Cardiac fibroblast (primary cell): ENCODE data around the gene NOL7.

Experiments
- DNase-seq, 2 donors: peaks; one replicate each; pipeline versions ENCODE4 v3.0.0 to v3.0.0-alpha.2; 2010; ENCODE audit warnings: low read depth in 2 of 2
- H3K4me3 ChIP-seq, 2 donors: replicated peaks in 1 of 2; 1 replicate in 1 of 2; 2 replicates in 1 of 2; pipeline ENCODE4 v1.5.1; 2011; ENCODE audit warnings: low read depth in 2 of 2, low read length in 2 of 2, mild to moderate bottlenecking in 2 of 2, moderate library complexity in 1 of 2
- CTCF ChIP-seq: IDR thresholded peaks from one replicate; pipeline ENCODE4 v1.5.1; 2011; ENCODE audit warnings: low read depth, mild to moderate bottlenecking, low read length, inconsistent platforms

NOL7 gene

GRCh38 chr6:13579911-13580310, 35.2 kb upstream of the NOL7 start:
- no peak for DNase-seq
- H3K4me3 ChIP-seq = no peak overlapping the region

GRCh38 chr6:13581700-13582229, 33.4 kb upstream of the NOL7 start:
- TF ChIP-seq CTCF = no peak
- no peak for DNase-seq
- H3K4me3 ChIP-seq = no peak overlapping the region

More at GRCh38 chr6:13579911-13580310, 35.2 kb upstream of the NOL7 start:
- no peak for TF ChIP-seq CTCF

- H3K4me3 ChIP-seq = no peak overlapping the region
- no peak for TF ChIP-seq CTCF
- peak in 1 of 2 donors; percentile 6 for DNase-seq
These were observed 28.3 kb upstream of the NOL7 start for GRCh38 chr6:13586603-13587542.

GRCh38 chr6:13589801-13590200, 25.3 kb upstream of the NOL7 start:
- no peak for DNase-seq
- H3K4me3 ChIP-seq = no peak overlapping the region
- no peak for TF ChIP-seq CTCF

- H3K4me3 ChIP-seq = no peak overlapping the region
- DNase-seq = no peak
- TF ChIP-seq CTCF = no peak
These were observed 24.5 kb upstream of the NOL7 start for GRCh38 chr6:13590574-13591153.

- no peak for DNase-seq
- H3K4me3 ChIP-seq = no peak overlapping the region
- no peak for TF ChIP-seq CTCF
These were observed 23.8 kb upstream of the NOL7 start for GRCh38 chr6:13591205-13591921.
